ENCODE data around the gene OSBPL5.

Gene OSBPL5

DNA sequence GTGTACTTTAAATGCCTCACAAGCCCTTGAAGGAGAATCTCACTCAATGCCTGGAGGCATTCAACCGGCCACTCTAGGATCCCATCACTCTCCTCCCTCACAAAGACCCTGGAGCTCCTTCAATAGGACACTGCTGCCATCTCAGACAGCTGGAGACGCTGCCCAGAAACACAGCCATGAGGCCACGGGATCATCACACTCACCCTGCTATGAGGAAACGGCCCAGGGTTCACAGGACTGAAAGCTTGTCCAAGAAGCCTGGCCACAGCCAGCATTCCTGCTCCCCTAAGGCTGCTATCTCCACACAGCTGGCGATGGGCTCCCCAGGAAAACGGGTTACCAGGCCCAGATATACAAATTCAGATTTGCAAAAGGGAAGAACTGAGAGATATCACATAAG, 121.1 kb downstream of the OSBPL5 start:
- FAIRE-seq (no peak), DNase-seq (ENCODE audit: extremely low spot score, insufficient read length, low read depth) (no peak)

DNA sequence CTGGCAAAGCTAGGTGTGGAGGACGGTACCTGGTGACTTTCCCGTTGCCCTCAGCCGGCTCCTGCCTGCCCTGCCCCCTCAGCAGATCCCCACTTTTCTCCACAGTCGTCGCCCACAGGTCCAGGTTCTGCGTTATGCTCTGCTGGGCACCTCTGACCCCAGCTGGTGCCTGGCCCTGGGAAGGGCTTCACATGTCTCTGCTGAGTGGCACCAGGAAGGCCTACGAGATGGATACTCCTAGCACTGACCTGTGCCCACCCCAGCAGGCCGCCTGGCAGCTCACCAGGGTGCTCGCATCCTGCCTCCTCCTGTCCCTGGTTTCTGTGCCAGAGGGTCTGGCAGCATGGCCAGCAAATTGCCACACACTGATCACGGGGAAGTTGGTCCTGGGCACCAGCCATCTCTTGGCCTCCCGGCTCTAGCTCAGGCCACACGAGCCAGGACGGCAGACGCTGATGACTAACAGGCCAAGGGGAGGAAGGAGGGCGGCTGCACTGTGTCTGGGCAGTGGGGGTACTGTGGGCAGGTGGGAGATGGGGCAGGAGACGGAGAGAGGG, 121.7 kb downstream of the OSBPL5 start:
- FAIRE-seq (no peak), DNase-seq (ENCODE audit: extremely low spot score, insufficient read length, low read depth) (no peak)

DNA sequence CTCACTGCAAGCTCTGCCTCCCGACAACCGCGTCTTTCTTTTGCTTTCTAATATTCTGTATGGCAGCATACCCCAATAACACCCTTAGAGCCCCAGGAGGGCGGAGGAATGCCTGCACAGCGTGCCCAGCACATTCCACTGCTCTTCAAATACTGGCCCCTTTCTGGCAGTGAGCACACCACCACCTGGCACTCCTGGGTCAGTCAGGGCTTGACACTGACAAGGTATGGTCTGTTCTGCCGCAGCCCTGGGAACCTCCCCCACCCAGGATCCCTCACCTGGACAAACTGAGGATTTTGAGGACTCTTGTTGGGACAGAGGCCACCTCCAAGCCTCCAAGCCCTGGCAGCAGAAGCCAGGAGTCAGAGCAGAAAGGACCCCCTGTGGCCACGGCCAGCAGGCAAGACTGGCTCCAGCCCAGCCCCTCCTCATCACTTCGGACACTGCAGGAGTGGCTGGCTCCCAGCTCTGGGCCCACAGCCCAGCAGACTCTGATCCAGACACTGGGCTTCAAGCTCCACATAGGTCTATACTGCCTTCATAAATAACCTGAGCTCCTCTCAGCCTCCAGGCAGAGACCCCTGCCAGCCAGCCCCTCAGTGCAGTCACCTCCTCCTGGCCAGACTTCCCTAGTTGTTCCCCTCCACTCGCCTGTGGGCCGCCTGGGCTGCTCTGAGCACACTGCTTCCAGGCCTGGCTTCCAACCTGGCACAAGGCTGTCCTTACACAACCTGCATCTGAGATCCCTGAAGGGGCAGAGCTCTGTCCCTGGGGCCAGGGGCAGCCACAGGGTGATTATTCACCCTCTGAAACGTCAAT, 122.4 kb downstream of the OSBPL5 start:
- FAIRE-seq (no peak), DNase-seq (ENCODE audit: extremely low spot score, insufficient read length, low read depth) (no peak)

DNA sequence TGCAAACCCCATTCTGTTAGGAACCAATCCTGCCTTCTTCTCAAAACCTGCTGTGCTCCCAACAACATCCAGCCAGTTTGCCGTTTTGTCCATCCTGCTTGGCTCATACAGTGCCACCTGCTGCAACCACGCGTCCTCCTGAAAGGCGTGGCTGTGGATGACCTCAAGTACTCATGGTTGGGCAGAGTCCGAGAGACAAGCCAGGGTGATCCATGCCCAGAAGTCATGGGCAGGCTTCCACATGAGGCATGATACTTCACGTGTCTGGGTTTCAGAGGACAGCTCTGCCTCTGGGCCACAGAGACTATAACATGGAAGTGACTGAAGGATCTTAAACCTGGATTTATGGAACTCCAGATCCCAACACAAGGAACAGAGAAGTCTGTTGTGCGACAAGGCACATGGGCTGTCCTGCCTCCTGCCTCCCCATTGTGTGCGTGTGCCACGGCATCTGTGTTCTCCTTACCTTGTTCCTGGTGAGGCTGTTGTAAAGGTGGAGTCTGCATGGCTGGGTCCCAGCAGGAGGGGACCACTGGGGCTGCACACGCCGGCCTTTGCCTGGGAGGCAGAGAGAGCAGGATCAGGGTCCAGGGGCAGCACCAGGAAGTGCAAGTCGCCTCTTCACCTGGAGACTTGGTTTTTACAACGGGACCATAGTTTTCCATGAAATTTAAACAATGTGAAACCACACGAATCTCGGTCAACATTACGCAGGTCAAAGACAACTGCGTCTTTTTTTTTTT, 123.2 kb downstream of the OSBPL5 start:
- DNase-seq (ENCODE audit: extremely low spot score, insufficient read length, low read depth) (no peak), FAIRE-seq (no peak)

DNA sequence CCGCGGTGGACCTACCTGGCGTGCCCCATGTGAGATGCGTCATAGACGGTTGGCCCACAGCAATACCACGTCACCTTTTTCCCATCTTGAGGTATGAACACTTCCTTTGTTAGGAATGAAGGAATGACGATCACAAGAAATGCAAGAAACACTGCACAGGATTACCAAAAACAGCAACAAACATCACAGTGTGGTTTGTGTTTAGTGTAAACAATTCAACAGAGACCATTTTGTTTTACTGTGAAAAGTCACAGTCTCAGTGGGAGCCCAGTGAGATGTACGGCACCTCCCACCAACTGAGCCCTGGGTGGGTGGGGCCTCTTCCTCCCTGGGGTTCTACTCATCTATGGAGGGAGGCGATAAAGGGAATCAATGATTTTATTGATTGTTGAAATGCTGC, 124.2 kb downstream of the OSBPL5 start:
- FAIRE-seq: no peak
- no peak for DNase-seq (ENCODE audit: extremely low spot score, insufficient read length, low read depth)

DNA sequence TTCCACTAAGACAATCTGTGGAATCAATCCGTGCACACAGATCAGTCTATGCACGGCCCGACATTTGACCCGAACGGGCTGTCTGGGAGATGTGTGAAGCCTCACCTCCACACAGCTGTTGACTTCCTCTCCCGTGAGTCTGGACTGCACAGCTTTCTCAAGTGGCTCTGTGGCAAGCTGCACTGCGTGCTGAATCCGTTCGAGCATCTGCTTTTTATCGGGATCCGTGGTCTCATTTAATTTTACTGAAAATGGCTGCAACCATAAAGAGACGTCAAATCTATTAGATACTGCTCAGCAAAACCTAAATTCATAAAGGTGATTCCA, 127.2 kb downstream of the OSBPL5 start:
- FAIRE-seq: no peak
- no peak for DNase-seq (ENCODE audit: extremely low spot score, insufficient read length, low read depth)

Measured in GM18507 (cell line).